ENCODE measurements around the gene TIMM17A. TPM values are rescaled to one million over a fixed set of nuclear protein-coding genes. Genes with fewer than 3 reads are reported as not detected.
A peak's percentile ranks its signal among the peaks of the same experiment; 100 is the strongest.

The TIMM17A gene
- total and polyA plus RNA-seq, 2 of the 4 experiments (the other 2 are of a cell fraction): 80.4 to 87.3 TPM

DNA sequence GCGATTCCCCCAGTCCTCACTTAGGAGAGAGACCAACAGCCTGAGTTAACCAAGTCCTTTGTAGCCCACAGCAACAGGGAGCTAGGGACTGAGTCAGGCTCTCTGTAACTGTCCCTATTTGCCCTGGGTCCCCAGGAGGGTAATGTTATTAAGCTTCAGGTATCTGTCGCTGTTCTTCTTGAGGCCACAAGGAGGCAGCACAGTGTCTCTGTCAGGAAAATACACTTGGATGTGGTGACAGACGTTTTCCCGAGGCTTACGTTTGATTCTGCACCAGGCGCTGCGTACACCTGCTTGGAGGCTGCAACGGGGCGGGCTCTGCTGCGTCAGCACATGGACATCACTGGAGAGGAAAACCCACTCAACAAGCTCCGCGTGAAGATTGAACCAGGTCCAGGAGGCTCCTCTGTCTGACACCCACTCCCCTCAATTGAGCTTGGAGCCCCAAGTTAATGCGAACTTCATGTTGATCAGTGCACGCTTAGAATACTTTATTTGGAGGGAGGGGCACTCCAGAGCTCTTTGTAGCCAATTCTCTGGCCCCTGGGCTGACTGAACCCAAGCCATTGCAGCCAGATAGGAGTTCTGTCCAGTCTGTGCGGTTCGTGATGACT lies 44.4 kb downstream of the TIMM17A start:
- Histone ChIP-seq H4K20me1 (ENCODE audit: insufficient read depth, low read length) (no peaks in the 10 kb centered on the region), H3K9me3 (ENCODE audit: control insufficient read depth, insufficient read depth, low read length) (no peaks in the 10 kb centered on the region), H3K18ac (ENCODE audit: low read depth, low read length) (no peak overlapping the region), H2BK120ac (ENCODE audit: low read depth, low read length) (no peak overlapping the region), H4K8ac (ENCODE audit: low read depth in 2 of 2, low read length in 2 of 2) (no peak overlapping the region), H3K9me1 (ENCODE audit: insufficient read depth, low read length) (no peaks in the 10 kb centered on the region), H2BK20ac (ENCODE audit: low read depth, low read length) (no peak overlapping the region), H2BK15ac (ENCODE audit: low read depth, low read length) (no peak overlapping the region), H2AK9ac (replicated peaks; ENCODE audit: low read depth, low read length, poor library complexity) (no peak overlapping the region), H3K36me3 (ENCODE audit: control insufficient read depth, insufficient read depth, low read length) (peaks cover 63% of the 10 kb centered on the region), H3K79me1 (ENCODE audit: low read depth in 1 of 2, low read length in 2 of 2) (peaks cover 0 to 3% of the 10 kb centered on the region in 2 experiments; a peak in 1 of 4 replicates), H2BK5ac (ENCODE audit: low read depth, low read length, poor library complexity, severe bottlenecking) (no peak overlapping the region), H4K5ac (ENCODE audit: low read depth, low read length) (no peak overlapping the region), H3K23ac (ENCODE audit: low read depth, low read length) (no peak overlapping the region), H3K27ac (ENCODE audit: insufficient read depth, low read length) (no peak overlapping the region), H3K9ac (ENCODE audit: low read depth, low read length) (no peak overlapping the region), H3K14ac (replicated peaks; ENCODE audit: low read depth, low read length) (no peak overlapping the region), H3K27me3 (ENCODE audit: control insufficient read depth, insufficient read depth, low read length) (no peaks in the 10 kb centered on the region), H2AFZ (replicated peaks; ENCODE audit: low read length, poor library complexity) (no peak overlapping the region), H3K4me2 (ENCODE audit: low read depth, low read length) (no peak overlapping the region), H2AK5ac (ENCODE audit: low read depth, low read length) (no peak overlapping the region), H3K56ac (ENCODE audit: extremely low read depth, insufficient read depth, low read length) (no peak overlapping the region), H3K4me1 (ENCODE audit: control insufficient read depth, insufficient read depth, low read length) (no peaks in the 10 kb centered on the region), H3K4me3 (ENCODE audit: insufficient read depth, low read depth, low read length) (no peak overlapping the region), H3K4ac (ENCODE audit: low read depth, low read length) (no peak overlapping the region), H4K91ac (ENCODE audit: insufficient read depth, low read depth, low read length) (no peak overlapping the region)
- BruUV-seq (replicated peaks): no TSS peak
- peak; percentile 53 for DNase-seq
- 56% methylated on average over 8 of the region's 16 CpGs; no CpG with 5 or more reads in 1 of the 2 experiments for WGBS, 2 experiments (ENCODE audit: extremely low coverage in 2 of 2, insufficient read length in 1 of 2)
- POLR2A ChIA-PET (ENCODE audit: unreplicated experiment): interaction anchor here (0.6 kb wide), 1 partner anchor 15 kb away, joined by 5 read pairs; no protein-coding TSS in a partner anchor
- ATAC-seq (ENCODE audit: low read depth): peak; percentile 73
- dilution Hi-C loops (cut with HindIII; ENCODE audit: low sequenced_read_pairs, unreplicated experiment) (no loop called here), intact Hi-C loops (cut with micrococcal nuclease) (no loop called here), in situ Hi-C loops (cut with MboI; ENCODE audit: low sequenced_read_pairs) (no loop called here)
- TF ChIP-seq, protein P1, sequence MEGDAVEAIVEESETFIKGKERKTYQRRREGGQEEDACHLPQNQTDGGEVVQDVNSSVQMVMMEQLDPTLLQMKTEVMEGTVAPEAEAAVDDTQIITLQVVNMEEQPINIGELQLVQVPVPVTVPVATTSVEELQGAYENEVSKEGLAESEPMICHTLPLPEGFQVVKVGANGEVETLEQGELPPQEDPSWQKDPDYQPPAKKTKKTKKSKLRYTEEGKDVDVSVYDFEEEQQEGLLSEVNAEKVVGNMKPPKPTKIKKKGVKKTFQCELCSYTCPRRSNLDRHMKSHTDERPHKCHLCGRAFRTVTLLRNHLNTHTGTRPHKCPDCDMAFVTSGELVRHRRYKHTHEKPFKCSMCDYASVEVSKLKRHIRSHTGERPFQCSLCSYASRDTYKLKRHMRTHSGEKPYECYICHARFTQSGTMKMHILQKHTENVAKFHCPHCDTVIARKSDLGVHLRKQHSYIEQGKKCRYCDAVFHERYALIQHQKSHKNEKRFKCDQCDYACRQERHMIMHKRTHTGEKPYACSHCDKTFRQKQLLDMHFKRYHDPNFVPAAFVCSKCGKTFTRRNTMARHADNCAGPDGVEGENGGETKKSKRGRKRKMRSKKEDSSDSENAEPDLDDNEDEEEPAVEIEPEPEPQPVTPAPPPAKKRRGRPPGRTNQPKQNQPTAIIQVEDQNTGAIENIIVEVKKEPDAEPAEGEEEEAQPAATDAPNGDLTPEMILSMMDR (conservative IDR thresholded peaks at IDR 0.05; ENCODE audit: low read depth, low read length): peak; percentile 64
- TF ChIP-seq RAD21 (IDR thresholded peaks at IDR 0.05; ENCODE audit: low read length) (peak; percentile 67), SMC3 (IDR thresholded peaks at IDR 0.05; ENCODE audit: low read depth, low read length) (peak; percentile 72), MXI1 (IDR thresholded peaks at IDR 0.05; ENCODE audit: borderline replicate concordance, low read depth, low read length) (no peak)
- CTCF ChIA-PET: interaction anchor here (0.5 to 1.4 kb wide), 7 partner anchors 18 to 131 kb away, joined by 3 to 4 read pairs (median 3); no protein-coding TSS in a partner anchor

Measured in IMR-90 (cell line).